Gastrocnemius medialis (tissue), 4 donors: ENCODE results near the gene VOPP1. TPM values are rescaled to one million over a fixed set of nuclear protein-coding genes. Genes with fewer than 3 reads are reported as not detected.

Source experiments
- ATAC-seq, 2 donors: fragments of 150-250 bp; one replicate each; pipeline ENCODE4 v1.9.1; 2016
- DNase-seq, 2 donors: peaks; one replicate each; pipeline ENCODE4 v3.0.0-alpha.2; 2019
- H3K27ac ChIP-seq, 4 donors: fragments of 200-600 bp; sonication (generic); 1 replicate in 1 of 4; 2 replicates in 3 of 4; pipeline ENCODE4 v1.5.1; 2016 to 2018; ENCODE audit warnings: mild to moderate bottlenecking in 2 of 4, moderate library complexity in 1 of 4
- H3K27me3 ChIP-seq, 3 donors: fragments of 200-600 bp; sonication (generic) in 2 of 3; 1 replicate in 1 of 3; 2 replicates in 2 of 3; pipeline versions ENCODE4 v1.5.1 to v1.6.0; 2016 to 2019; ENCODE audit warnings: mild to moderate bottlenecking in 1 of 3, moderate library complexity in 1 of 3
- H3K36me3 ChIP-seq, 2 donors: fragments of 200-600 bp; sonication (generic) in 1 of 2; one replicate each; pipeline ENCODE4 v1.5.1; 2017 to 2018
- H3K4me1 ChIP-seq, 2 donors: fragments of 200-600 bp; sonication (generic) in 1 of 2; one replicate each; pipeline ENCODE4 v1.5.1; 2016 to 2017; ENCODE audit warnings: mild to moderate bottlenecking in 2 of 2
- H3K4me3 ChIP-seq, 4 donors: fragments of 200-600 bp; sonication (generic) in 3 of 4; 1 replicate in 1 of 4; 2 replicates in 3 of 4; pipeline ENCODE4 v1.5.1; 2016 to 2019; ENCODE audit warnings: mild to moderate bottlenecking in 2 of 4
- H3K9me3 ChIP-seq, 3 donors: fragments of 200-600 bp; sonication (generic) in 2 of 3; 1 replicate in 1 of 3; 2 replicates in 2 of 3; pipeline ENCODE4 v1.5.1; 2016 to 2019
- POLR2A ChIP-seq, 2 donors: fragments of 450-650 bp; IDR thresholded peaks; one replicate each; pipeline ENCODE4 v1.6.1; 2017; ENCODE audit warnings: antibody characterized with exemption in 2 of 2, mild to moderate bottlenecking in 2 of 2, moderate library complexity in 2 of 2
- in situ Hi-C, 4 donors: fragments of 200-750 bp; cut with MboI; loops; one replicate each; pipeline versions ENCODE4 v1.15.0 to v1.8.0; 2017; ENCODE audit warnings: low sequenced_read_pairs in 4 of 4
- intact Hi-C: fragments of 100-400 bp; cut with DNase I; formaldehyde crosslinking; loops from one replicate; pipeline ENCODE4 v1.15.1; 2023; ENCODE audit warnings: low total_unique reads
- total RNA-seq, 4 donors: library from RNA; depleted of rRNA; stranded (reverse); fragments of >200 nt; gene quantifications; one replicate each; pipeline versions ENCODE4 v1.1.0 to v1.2.3, GENCODE V29; 2016
- TF ChIP-seq, protein P1 (sequence below), 5 experiments: fragments of 450-650 bp in 3 of 5; fragments of 200-600 bp in 2 of 5; sonication (generic) in 2 of 5; IDR thresholded peaks in 4 of 5; conservative IDR thresholded peaks in 1 of 5; 1 replicate in 4 of 5; 2 replicates in 1 of 5; pipeline ENCODE4 v1.5.1; 2016 to 2019; ENCODE audit warnings: antibody characterized with exemption in 5 of 5, mild to moderate bottlenecking in 3 of 5, moderate library complexity in 3 of 5

Gene VOPP1
- total RNA-seq, 4 donors from 2014 or later = 17.3 to 27.9 (median 26.5) TPM

DNA sequence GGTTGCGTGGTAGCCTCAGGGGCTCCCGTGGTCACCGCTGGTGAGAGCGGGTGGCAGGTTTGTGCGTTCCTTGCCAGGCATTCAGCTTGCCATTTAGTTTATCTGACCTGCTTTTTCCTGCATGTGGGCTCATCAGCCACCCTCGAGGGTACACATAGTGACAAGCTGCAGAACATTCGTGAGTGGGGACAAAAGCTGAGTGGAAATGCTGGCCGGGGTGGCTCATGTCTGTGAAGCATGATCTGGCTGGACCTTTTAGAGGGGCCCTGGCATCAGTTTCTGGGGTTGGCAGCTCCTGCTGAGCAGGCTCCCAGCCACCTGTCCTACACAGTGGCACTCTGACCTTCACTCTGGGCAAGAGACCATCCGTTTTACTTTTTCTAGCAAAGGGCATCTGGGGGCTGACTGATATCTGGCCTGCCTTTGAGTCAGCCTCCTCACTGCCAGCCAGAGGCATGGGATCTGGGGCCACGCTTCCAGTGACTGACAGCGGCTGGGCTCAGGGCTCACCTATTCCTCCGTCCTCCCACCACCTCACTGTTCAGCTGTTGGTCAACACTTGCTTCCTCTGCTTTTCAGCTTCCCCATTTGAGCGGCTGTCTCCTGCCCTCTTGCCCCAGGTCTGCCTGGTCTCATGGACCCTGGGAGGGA, 132.1 kb downstream of the VOPP1 start:
- ATAC-seq (peak; percentile 13 to 41), DNase-seq (peak in 1 of 2 donors; percentile 33)
- in situ Hi-C loops (loop anchor here in 1 of 4 donors (25.0 kb wide), 1 partner anchor 147 kb away; no protein-coding TSS in a partner anchor), intact Hi-C loops (no loop called here)
- Histone ChIP-seq H3K9me3 (no peaks in the 10 kb centered on the region), H3K36me3 (no peaks in the 10 kb centered on the region), H3K27me3 (no peaks in the 10 kb centered on the region), H3K4me3 (no peak overlapping the region), H3K4me1 (peaks cover 16 to 22% of the 10 kb centered on the region in 2 donors), H3K27ac (no peak overlapping the region)
- no peak for TF ChIP-seq POLR2A (IDR thresholded peaks at IDR 0.05)

DNA sequence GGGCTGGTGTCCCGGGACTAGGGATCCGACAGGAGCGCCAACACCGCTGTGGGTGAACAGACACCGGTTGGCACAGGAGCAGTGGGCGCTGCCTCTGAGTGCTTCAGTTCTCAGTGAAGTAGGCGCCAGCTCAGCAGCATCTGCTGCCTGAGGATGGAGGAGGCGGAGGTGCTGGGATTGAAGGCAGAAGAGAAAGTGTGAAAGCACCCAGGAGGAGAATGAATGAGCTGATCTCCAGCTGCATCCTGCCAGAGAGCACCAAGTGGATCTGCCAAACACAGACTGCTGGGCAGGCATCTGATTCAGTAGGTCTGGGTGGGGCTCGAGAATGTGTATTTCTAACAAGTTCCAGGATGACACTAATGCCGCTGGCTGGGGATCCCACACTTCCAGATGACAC, 132.7 kb downstream of the VOPP1 start:
- peak overlapping the region in 1 of 4 donors; percentile 16 for H3K4me3 ChIP-seq
- peak in 1 of 2 donors; percentile 28 for DNase-seq
- no peak overlapping the region for H3K27ac ChIP-seq
- peak; percentile 47 to 49 for ATAC-seq
- H3K4me1 ChIP-seq = peaks cover 16 to 22% of the 10 kb centered on the region in 2 donors
- intact Hi-C loops (loop anchor here (5.0 kb wide), 1 partner anchor 158 kb away; no protein-coding TSS in a partner anchor), in situ Hi-C loops (loop anchor here in 2 of 4 donors (5.0 to 25.0 kb wide), 2 partner anchors 148 to 158 kb away; no protein-coding TSS in a partner anchor)
- no peak for TF ChIP-seq POLR2A (IDR thresholded peaks at IDR 0.05)
- TF ChIP-seq, protein P1, sequence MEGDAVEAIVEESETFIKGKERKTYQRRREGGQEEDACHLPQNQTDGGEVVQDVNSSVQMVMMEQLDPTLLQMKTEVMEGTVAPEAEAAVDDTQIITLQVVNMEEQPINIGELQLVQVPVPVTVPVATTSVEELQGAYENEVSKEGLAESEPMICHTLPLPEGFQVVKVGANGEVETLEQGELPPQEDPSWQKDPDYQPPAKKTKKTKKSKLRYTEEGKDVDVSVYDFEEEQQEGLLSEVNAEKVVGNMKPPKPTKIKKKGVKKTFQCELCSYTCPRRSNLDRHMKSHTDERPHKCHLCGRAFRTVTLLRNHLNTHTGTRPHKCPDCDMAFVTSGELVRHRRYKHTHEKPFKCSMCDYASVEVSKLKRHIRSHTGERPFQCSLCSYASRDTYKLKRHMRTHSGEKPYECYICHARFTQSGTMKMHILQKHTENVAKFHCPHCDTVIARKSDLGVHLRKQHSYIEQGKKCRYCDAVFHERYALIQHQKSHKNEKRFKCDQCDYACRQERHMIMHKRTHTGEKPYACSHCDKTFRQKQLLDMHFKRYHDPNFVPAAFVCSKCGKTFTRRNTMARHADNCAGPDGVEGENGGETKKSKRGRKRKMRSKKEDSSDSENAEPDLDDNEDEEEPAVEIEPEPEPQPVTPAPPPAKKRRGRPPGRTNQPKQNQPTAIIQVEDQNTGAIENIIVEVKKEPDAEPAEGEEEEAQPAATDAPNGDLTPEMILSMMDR (IDR thresholded peaks at IDR 0.05 in 4 of 5, conservative IDR thresholded peaks at IDR 0.05 in 1 of 5) = no peak
- no peaks in the 10 kb centered on the region for H3K36me3 ChIP-seq
- H3K27me3 ChIP-seq = no peaks in the 10 kb centered on the region
- no peaks in the 10 kb centered on the region for H3K9me3 ChIP-seq

DNA sequence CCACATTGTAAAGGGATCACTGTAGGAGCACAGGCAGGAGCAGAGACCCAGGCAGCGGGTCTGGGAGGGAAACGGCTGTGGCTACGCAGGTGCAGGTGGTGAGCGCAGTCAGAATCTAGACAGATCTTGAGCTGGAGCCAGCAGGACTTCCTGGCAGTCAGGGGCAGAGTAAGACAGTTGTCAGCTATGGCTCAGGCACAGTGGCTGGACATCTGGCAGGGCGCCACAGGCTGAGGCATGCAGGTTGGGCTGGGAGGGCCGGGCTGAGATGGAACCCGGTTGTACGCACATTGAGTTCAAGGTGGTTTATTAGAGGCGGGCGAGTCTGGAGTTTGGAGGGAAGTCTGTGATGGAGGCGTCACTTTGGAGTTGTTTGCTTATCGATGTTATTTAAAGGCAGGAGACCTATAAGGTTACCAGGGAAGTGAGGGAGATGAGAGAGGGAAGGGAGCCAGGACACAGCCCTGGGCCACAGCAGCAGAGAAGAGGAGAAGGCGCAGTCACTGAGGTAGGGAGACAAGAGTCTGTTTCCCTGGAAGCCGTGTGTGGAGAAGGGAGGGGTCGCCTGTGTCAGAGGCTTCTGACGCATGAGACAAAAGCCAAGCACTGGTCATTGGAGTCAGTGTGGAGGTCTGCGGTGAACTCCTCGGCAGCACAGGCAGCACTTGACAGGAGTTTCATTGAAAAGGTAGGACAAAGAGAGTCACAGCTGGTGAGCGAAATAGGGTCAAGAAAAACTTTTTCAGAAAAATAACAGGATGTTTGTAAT, 133.4 kb downstream of the VOPP1 start:
- Histone ChIP-seq H3K36me3 (no peaks in the 10 kb centered on the region), H3K4me1 (peaks cover 16 to 22% of the 10 kb centered on the region in 2 donors), H3K27ac (no peak overlapping the region), H3K4me3 (no peak overlapping the region), H3K27me3 (no peaks in the 10 kb centered on the region), H3K9me3 (no peaks in the 10 kb centered on the region)
- intact Hi-C loops = loop anchor here (5.0 kb wide), 1 partner anchor 158 kb away; no protein-coding TSS in a partner anchor
- DNase-seq (peak; percentile 34 to 71), ATAC-seq (peak; percentile 51 to 59)
- TF ChIP-seq POLR2A (IDR thresholded peaks at IDR 0.05) = no peak
- TF ChIP-seq, protein P1 (IDR thresholded peaks at IDR 0.05 in 4 of 5, conservative IDR thresholded peaks at IDR 0.05 in 1 of 5) = no peak
- in situ Hi-C loops = loop anchor here in 2 of 4 donors (5.0 to 25.0 kb wide), 2 partner anchors 148 to 158 kb away; no protein-coding TSS in a partner anchor

DNA sequence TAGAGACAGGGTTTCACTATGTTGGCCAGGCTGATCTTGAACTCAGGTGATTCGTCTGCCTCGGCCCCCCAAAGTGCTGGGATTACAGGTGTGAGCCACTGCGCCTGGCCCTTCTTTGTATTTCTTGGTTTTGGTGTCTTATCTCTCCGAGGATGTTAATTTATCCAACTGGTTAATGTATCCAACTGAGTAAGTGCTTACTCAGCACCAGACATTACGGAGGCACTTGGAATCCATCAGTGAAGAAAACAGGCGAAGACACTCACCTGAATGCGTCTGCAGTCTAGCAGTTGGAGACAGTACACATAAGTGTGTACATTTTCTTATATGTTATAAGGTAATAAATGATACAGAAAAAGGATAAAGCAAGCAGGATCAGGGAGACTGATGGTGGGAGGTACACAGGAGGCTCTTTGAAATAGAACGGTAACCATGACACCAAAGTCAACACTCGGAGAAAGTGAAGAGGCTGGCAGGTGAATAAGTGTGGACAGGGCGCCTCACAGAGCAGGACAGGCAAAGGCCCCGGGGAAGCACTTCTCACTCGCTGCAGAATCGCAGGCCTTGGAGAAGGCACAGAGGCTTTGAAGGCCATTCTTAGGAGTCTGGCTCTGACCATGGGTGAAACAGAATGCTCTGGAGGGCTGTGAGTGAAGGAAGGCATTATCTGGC, 134.1 kb downstream of the VOPP1 start:
- H3K27ac ChIP-seq = no peak overlapping the region
- no peaks in the 10 kb centered on the region for H3K36me3 ChIP-seq
- intact Hi-C loops (loop anchor here (5.0 kb wide), 1 partner anchor 159 kb away; no protein-coding TSS in a partner anchor), in situ Hi-C loops (loop anchor here in 2 of 4 donors (5.0 to 25.0 kb wide), 2 partner anchors 149 to 159 kb away; no protein-coding TSS in a partner anchor)
- no peak for DNase-seq
- no peaks in the 10 kb centered on the region for H3K9me3 ChIP-seq
- no peak for TF ChIP-seq POLR2A (IDR thresholded peaks at IDR 0.05)
- TF ChIP-seq, protein P1 (IDR thresholded peaks at IDR 0.05 in 4 of 5, conservative IDR thresholded peaks at IDR 0.05 in 1 of 5) = no peak
- H3K4me1 ChIP-seq = peaks cover 16 to 22% of the 10 kb centered on the region in 2 donors
- ATAC-seq = no peak
- H3K4me3 ChIP-seq = no peak overlapping the region
- H3K27me3 ChIP-seq = no peaks in the 10 kb centered on the region
